BE2C (cell line): ENCODE results near the gene TENT5A.
"Not testable (repeated sequence)": the region's sequence is repeated elsewhere in the genome, so short reads cannot be mapped to it uniquely, and the experiment has no call there.

Experiments
- DNase-seq: peaks from one replicate; pipeline ENCODE4 v3.0.0-alpha.2; 2020
- H3K27me3 ChIP-seq: fragments of 250-450 bp; sonication (Bioruptor Pico); 2 replicates; pipeline ENCODE4 v1.5.1; 2020; ENCODE audit warnings: mild to moderate bottlenecking
- H3K36me3 ChIP-seq: fragments of 250-450 bp; sonication (Bioruptor Pico); 2 replicates; pipeline ENCODE4 v1.5.1; 2020; ENCODE audit warnings: mild to moderate bottlenecking
- H3K4me1 ChIP-seq: fragments of 250-450 bp; sonication (Bioruptor Pico); 2 replicates; pipeline ENCODE4 v1.5.1; 2020
- H3K4me3 ChIP-seq: 2 replicates; pipeline ENCODE4 v1.5.1; 2011; ENCODE audit warnings: low read depth, low read length
- H3K9me3 ChIP-seq: fragments of 250-450 bp; sonication (Bioruptor Pico); 2 replicates; pipeline ENCODE4 v1.5.1; 2020
- CTCF ChIP-seq: IDR thresholded peaks from 2 replicates; pipeline ENCODE4 v1.5.1; 2012; ENCODE audit warnings: mild to moderate bottlenecking, low read depth, low read length

Gene TENT5A

GRCh38 chr6:81744131-81744530, 8.3 kb downstream of the TENT5A start:
- Histone ChIP-seq H3K36me3 (no peaks in the 10 kb centered on the region), H3K4me1 (no peaks in the 10 kb centered on the region), H3K9me3 (no peaks in the 10 kb centered on the region), H3K27me3 (no peaks in the 10 kb centered on the region), H3K4me3 (no peak overlapping the region)
- no peak for TF ChIP-seq CTCF
- no peak for DNase-seq

GRCh38 chr6:81743649-81744048, 8.8 kb downstream of the TENT5A start:
- Histone ChIP-seq H3K36me3 (no peaks in the 10 kb centered on the region), H3K9me3 (no peaks in the 10 kb centered on the region), H3K27me3 (no peaks in the 10 kb centered on the region), H3K4me3 (no peak overlapping the region), H3K4me1 (no peaks in the 10 kb centered on the region)
- DNase-seq: no peak
- TF ChIP-seq CTCF: no peak

GRCh38 chr6:81741689-81742088, 10.8 kb downstream of the TENT5A start:
- no peaks in the 10 kb centered on the region for H3K9me3 ChIP-seq
- TF ChIP-seq CTCF: no peak
- H3K4me1 ChIP-seq: no peaks in the 10 kb centered on the region
- H3K4me3 ChIP-seq: no peak overlapping the region
- no peak for DNase-seq
- H3K27me3 ChIP-seq: no peaks in the 10 kb centered on the region
- H3K36me3 ChIP-seq: no peaks in the 10 kb centered on the region

GRCh38 chr6:81740591-81740990, 11.9 kb downstream of the TENT5A start:
- H3K27me3 ChIP-seq, H3K4me3 ChIP-seq, H3K36me3 ChIP-seq, H3K4me1 ChIP-seq, H3K9me3 ChIP-seq, DNase-seq: not testable (repeated sequence)

- no peak for DNase-seq
- Histone ChIP-seq H3K36me3 (no peaks in the 10 kb centered on the region), H3K27me3 (no peaks in the 10 kb centered on the region), H3K4me3 (no peak overlapping the region), H3K4me1 (no peaks in the 10 kb centered on the region), H3K9me3 (no peaks in the 10 kb centered on the region; the same call in 1 of the 2 replicates)
- TF ChIP-seq CTCF: no peak
Observed at GRCh38 chr6:81739230-81740195, 13.0 kb downstream of the TENT5A start.

GRCh38 chr6:81736428-81736827, 16.1 kb downstream of the TENT5A start:
- no peak for TF ChIP-seq CTCF
- Histone ChIP-seq H3K4me1 (no peaks in the 10 kb centered on the region), H3K36me3 (no peaks in the 10 kb centered on the region), H3K9me3 (no peaks in the 10 kb centered on the region; the same call in 1 of the 2 replicates), H3K27me3 (no peaks in the 10 kb centered on the region), H3K4me3 (no peak overlapping the region)
- no peak for DNase-seq
